Activated CD4-positive, alpha-beta T cell treated with anti-CD3 and anti-CD28 coated beads, Interleukin-10, Interleukin-2, amounts not matched to agents 100 ng/mL and 50 ng/mL, durations not matched to agents 16 hours and 8 hours (primary cell): ENCODE data around the gene TGFBR2.
A peak's percentile ranks its signal among the peaks of the same experiment; 100 is the strongest.
"Not testable (repeated sequence)": the region's sequence is repeated elsewhere in the genome, so short reads cannot be mapped to it uniquely, and the experiment has no call there.

Experiments
- DNase-seq: peaks from one replicate; pipeline ENCODE4 v3.0.0-alpha.2; 2020

The TGFBR2 gene

DNA sequence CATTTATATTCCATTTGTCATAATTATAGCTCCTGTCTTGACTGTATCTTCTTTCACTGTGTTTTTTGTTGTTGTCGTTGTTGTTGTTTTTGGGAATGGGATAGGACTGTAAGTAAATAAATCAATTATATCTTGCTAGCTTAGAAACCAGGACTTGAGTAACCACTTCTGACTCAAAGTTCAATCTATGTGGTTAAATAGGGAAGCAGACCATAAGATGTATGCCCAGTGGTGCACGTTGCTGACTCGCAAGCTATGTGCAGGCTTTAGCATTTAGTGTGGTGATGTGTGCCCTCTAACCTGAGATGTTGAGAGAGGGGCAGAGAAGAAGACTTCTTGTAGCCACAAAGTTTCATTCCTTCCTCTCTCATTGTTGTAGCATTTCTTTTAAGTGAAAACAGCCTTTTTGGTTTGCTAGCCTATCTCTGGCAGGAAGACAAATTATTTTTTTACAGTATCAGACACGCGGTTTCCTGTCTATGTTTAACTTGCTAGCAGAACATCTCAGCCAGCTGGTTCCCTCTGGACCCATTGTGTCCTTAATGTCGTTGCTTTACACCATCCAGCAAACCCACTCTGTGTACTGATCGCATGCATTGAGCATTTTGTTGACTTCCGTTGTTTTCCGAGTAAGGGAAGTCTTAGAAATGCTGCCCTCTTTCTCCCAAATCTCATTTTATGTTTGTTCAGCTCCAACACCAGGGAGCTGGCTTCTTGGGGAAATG, 52.1 kb downstream of the TGFBR2 start:
- DNase-seq, result peak; percentile 92

DNA sequence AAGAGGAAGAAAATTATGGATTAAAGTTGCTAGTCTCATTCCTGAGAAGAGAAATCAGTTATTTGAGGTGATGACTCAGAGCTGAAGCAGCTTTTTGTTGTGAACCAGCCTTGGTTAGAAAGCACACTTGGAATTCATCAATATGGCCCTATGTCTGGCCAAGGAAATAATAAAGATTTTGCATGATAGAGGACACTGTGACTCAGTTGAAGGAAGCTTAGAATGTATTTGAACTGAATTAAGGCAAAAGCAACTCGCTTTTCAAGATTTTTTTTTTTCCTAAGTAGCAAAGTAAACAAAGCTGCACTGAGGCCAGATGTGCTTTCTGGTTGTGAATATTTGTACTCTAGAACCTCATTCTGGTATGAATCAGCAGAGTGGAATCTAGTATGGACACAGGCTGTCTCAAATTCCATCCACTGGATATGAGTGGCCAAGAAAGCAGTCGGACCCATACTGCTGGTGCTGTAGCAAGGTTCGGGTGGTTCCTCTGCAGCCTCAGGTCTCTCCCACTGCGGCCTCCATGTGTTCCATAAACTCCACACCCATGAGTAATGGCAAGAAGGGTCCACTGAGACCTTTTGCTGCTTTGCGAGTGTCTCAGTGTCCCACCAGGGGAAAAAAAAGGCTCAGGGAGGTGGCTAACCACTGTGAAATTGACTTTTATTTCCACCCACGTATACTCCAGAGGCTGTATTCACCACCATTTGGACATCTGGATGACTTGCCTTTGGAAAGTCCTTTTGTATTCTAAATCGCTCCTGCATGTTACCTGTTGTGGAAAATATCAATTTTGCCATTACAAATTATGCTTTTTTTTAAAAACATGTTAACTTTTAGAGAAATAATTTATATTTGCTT, 53.1 kb downstream of the TGFBR2 start:
- peak; percentile 49 for DNase-seq

DNA sequence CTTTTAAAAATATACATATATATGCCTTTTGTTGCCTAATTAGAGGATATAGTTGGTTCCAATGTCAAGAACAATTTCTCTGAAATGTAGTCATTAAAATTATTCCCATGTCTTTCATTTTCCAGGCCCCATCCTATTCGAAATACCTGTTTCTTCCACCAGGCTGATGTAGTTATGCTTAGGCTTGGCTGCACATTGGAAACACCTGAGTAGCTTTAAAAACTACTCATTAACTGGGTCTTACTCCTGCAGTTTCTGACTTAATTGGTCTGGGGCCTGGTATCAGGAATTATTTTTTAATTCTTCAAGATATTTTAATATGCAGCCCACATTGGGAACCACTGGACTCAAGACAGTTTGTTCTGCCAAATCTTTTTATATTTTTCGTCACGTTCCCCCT, 53.7 kb downstream of the TGFBR2 start:
- DNase-seq, result no peak

DNA sequence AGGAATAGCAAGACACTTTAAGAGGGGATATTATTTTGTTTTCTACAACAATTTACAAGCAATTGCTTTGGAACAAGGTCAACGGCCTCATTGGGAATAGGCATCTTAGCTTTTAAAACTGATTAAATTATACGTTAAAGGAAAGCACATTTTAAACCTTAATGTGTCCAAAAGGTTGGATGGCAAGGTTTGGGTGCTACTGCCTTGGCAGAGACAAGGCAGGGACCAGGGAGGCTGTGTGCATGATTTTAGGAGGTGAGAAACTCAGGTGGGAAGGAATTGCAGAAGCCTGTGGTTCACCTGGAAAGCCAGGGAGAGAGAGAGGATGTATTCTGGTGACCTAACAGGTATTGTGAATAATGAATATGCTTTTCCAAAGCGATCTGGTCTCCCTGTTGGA, 54.3 kb downstream of the TGFBR2 start:
- DNase-seq, result no peak

DNA sequence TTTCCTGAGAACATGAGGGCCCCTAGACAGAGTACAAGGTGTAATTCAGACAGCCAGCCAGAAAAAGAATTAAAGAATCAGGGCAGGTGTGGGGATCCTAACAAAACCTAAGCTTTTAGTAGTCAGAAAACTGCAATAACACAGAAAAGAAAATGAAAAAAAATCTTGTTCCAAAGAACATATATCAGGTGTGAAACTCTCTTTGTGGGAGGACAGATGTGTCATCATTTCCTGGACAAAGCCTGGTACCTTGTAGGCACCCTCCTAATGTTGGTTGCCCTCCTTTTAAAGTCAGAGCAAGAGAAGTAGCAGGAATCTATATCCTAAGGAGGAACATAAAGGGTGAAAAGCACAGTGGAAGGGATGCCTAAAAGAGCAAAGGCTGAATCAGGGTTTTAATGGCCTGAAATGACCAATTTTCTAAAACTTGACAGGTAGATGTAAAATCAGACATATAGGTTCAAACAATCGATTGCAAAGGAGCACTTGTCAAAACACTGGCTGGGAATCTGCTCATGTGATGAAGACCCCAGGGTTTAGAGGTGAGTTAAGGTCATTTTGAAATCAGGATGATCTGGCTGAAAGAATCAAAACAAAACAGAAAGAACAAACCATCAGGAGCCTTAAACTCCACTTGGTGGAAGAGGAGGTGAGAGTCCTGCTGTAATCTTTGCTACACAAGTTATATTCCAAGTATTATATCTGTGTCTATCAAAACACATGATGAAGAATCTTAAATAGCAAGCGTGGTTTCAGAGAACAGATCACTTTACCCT, 54.9 kb downstream of the TGFBR2 start:
- peak; percentile 73 for DNase-seq

DNA sequence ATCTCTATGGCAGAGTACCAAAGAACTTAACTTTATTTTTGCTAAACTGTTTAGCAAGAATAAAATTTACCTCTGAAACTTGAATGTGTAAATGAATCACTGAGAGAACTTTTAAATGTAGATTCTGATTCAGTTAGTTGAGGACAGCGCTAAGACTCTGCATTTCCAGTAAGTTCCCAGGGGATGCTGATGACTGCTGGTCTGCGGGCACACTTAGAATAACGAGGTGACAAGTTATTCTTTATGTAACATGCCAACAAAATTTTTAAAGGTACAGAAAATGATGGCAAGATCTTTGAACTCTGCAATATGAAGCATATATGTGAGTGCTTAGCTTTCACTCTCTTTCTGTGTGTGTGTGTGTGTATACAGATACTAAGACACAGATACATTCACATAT, 56.4 kb downstream of the TGFBR2 start:
- DNase-seq, result no peak

DNA sequence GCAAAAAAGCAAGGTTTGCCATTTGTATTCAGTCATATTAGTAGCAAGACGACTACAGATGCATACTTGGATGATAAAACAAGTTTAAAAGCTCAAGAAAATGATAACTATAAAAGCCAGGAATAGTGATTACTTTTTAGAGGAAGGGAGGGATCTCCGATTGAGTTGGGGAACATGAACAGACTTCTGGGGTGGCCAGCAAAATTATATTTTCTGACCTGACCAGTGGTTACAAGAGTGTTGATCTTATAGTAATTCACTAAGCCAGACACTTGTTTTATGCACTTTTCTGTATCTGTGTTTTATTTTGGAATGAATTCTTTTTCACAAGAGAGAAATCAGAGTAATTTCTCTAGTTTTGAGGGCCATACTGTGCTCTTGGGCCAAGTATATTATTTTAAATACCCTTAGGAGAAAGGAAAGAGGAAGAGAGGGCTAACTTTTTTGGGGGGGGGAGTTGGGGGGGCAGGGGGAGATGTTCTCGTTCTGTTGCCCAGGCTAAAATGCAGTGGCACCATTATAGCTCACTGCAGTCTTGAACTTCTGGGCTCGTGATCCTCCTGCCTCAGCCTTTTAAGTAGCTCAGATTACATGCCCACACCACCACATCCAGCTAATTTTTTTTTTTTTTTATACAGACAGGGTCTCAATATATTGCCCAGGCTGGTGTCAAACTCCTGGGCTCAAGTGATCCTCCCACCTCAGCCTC, 57.3 kb downstream of the TGFBR2 start:
- no peak for DNase-seq

DNA sequence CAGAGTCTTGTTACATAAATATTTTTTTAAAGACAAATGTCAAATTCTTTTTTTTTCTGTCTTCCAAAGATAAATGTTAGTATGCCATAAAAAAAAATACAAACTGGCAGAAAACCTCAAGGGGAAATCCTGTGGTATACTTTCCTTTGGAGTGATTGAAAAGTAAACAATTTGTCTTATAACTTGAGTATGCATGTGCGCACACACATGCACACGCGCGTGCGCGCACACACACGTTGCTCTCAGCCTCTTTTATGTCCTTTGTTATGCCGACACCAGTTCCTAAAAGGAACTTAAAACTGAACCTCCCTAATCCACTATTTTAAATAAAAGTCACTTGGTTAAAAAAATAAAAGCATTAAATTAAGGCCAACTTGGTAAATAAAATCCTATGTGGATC, 58.1 kb downstream of the TGFBR2 start:
- no peak for DNase-seq

DNA sequence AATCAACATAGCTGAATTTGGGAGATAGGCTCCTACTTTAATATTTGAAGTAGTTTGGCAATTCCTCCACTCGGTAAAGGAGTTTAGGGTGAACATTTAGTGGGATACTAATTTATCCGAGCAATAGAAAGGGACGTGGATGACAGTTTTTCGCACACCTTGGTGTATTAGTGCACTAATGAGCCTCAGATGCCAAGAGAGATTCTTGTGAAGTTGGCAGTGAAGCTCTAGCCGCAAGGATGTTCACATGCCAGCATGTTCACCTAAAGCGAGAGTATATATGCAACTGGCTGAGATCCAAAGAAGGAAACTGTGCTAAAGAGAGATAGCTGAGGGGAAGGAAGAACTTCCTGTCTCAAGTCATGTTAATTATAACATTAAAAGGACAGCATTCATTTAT, 58.5 kb downstream of the TGFBR2 start:
- peak; percentile 73 for DNase-seq

DNA sequence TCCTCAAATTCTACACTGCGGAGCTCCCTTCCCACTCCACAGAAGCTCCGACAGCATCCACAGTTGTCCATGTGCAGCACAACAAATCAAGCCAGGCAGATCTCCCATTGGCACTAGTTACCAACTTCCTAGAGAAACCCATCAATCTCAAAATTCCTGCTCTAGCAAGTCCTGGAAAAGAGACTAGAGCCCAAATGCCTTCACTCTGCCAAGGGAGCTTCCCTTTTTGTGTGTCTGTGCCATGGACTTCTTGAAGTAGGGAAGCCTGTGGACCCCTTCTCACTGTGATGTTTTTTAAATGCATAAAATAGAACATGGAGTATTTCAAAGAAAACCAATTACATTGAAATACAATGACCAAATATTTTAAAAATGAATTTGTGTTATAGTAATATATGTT, 59.1 kb downstream of the TGFBR2 start:
- no peak for DNase-seq

DNA sequence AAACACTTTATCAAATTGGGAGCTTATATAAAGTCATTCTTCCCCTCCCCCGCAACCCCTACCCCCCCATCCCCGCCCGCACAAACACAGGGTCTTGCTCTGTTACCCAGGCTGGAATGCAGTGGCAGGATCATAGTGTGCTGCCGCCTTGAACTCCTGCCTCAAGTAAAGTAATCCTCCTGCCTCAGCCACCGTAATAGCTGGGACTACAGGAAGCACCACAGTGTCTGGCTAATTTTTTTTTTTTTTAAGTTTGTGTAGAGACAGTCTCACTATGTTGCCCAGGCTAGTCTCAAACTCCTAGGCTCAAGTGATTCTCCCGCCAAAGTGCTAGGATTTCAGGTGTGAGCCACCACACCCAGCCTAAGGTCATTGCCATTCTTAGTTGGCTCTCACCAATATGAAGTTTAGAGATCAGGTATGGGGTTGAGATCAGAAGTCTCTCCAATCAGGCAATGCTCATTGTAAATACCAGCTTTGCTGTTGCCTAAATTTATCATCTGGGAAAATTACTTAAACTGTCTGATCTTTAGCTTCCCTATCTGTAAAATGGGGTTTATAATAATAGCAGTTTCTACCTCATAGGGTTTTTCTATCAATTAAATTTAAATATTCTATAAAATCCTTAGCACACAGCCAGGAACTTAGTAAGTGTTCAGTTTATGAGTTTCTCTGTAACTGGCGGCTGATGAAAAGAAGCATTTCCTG, 60.3 kb downstream of the TGFBR2 start:
- no peak for DNase-seq

DNA sequence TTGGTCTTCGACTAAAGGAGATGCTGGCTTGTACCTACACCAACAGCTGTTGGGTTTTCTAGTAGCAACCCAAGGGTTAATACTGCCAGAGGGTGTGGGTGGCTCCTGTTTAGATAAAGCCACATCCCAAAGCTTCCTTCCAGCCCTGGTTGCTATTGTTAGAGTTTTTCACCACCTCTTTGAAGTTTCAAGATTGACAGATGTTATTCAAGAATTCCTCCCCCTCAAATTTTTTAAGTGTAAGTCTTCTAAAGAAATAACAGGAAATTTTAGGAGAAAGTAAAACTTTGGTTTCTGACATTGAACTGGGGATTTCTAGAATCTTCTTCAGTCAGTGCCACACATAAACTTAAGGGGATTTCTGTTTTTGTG, 60.9 kb downstream of the TGFBR2 start:
- DNase-seq, result peak; percentile 66

DNA sequence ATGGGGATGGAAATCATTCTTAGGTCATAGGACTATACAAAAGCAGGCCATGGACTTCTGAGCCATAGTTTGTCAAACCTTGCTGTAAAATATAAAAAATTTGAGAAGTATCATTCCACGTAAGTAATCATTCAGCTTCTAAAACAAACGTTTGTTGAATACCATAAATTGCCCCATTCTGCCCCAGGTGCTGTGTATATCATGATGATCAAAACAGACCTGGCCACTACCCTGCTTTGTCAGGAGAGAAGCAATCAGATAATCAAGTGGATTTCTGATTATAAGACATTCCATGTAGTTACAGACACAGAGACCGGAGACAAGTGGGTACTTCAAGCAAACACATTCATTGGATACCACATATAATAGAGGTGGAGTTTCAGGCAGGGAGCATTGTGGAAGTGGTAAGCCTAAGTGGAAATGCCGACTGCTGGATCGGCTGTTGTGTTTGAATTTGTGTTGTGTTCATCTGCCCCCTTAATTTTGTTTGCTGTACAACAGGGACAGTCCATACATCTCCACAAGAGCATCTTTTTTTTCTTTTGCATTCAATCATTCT, 61.7 kb downstream of the TGFBR2 start:
- no peak for DNase-seq

DNA sequence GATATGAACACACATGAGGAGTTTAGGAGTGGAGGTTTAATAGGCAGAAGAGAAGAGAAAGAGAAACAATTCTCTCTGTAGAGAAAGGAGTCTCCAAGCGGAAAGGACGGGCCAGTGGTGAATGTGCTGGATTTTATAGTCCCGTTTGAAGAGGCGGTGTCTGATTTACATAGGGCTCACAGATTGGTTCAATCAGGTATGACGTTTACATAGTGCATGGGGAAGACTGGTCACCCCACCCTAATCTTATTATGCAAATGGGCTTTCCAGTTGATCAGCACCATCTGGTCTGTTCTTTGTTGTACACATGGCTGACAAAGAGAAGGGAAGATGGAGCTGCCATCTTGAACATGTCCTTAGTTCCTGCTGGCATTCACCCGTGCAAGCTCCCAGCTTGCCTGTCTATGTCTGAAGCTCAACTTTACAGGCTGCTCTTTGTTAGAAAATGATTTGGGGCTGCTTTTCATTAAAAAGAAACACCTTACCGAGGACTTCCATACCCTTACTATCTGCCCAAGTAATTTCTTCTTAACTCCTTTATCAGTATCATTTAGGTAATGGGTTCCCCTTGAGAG, 63.0 kb downstream of the TGFBR2 start:
- not testable (repeated sequence) for DNase-seq

DNA sequence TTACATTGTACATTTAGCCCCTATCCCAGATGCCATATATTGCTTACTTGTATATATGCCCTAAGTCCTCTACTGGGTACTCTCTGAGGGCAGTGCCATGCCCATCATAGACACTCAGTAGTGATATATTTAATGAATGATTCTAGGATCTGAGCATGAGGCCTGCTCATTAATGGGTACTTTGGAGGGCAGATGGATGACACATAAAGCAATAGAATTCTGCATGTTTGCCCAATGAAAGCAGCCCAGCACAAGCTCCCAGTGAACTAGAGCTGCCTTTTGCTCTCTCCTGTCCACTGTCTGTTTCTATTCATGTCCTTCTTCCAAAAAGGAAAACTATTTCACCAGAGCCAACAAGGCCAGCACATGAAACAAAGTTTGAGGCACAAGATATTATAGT, 63.9 kb downstream of the TGFBR2 start:
- no peak for DNase-seq

DNA sequence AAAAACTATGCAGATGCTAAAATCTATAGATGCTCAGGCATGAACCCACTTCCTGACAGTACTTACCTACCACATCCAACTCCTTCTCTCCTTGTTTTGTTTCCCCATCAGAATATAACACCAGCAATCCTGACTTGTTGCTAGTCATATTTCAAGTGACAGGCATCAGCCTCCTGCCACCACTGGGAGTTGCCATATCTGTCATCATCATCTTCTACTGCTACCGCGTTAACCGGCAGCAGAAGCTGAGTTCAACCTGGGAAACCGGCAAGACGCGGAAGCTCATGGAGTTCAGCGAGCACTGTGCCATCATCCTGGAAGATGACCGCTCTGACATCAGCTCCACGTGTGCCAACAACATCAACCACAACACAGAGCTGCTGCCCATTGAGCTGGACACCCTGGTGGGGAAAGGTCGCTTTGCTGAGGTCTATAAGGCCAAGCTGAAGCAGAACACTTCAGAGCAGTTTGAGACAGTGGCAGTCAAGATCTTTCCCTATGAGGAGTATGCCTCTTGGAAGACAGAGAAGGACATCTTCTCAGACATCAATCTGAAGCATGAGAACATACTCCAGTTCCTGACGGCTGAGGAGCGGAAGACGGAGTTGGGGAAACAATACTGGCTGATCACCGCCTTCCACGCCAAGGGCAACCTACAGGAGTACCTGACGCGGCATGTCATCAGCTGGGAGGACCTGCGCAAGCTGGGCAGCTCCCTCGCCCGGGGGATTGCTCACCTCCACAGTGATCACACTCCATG, 65.3 kb downstream of the TGFBR2 start:
- DNase-seq, result no peak

DNA sequence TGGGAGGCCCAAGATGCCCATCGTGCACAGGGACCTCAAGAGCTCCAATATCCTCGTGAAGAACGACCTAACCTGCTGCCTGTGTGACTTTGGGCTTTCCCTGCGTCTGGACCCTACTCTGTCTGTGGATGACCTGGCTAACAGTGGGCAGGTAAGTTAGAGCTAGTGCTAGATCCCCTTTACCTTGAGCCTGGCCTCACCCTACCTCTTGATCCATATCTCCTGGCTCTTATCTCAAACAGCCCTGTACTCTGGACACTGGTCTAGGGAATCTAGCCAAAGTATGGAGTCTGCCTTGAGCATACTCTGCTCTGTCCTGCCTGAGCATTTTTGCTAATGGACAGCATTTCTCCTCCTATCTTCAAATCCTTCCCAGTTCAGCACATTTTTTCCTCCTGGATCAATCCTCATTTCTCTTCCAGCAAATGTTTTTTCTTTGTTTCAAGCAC, 65.9 kb downstream of the TGFBR2 start:
- DNase-seq, result no peak

DNA sequence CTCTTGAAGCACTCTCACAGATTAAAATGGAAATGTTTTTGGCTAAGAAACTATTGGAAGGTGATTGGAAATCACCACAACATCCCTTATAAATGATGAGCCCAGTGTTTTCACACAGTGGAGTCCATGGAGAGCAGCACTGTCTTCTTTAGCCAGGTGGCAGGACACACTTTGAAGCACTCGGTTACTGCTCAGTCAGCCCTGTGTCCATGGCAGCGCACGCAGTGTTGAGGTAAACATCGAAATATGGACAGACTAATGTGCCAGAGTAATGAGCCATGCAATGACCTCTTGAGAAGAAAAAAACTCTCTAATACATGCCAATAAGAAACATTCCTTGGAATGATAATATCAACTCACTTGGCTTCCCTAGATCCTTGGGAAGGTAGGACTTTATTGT, 66.6 kb downstream of the TGFBR2 start:
- no peak for DNase-seq

DNA sequence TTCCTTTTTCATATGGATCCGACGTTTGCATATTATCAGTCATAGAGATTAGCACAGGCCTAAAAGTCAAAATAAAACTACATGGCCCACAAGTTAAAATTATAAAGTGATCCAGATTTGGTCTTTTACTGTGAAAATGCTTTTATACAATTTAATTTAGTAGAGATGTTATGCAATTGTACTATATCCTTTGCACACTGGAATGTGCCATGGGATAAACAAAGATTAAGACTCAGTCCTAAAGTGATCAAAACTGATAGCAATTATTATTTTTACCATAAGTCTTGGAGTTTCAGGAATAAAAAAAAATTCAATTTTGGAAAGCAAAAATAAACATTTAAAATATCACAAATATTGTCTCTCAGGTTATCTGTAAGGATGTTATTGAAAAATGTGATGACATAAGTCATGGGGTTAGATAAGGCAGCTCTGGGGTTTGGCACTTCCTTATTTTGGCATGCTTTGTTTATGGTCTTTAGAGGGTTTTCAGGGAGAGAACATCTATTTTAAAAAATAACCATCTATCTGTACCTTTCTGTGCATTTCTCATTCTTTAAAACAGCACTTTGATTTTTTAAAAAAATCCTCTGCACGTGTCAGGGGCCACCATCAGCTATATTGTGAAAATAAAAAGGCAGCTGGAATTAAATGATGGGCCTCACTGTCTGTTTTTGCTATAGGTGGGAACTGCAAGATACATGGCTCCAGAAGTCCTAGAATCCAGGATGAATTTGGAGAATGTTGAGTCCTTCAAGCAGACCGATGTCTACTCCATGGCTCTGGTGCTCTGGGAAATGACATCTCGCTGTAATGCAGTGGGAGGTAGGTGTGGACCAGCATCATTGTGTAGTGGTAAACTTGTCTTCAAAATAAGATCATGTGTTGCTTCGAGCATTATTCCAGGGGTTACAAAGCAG, 67.3 kb downstream of the TGFBR2 start:
- no peak for DNase-seq

DNA sequence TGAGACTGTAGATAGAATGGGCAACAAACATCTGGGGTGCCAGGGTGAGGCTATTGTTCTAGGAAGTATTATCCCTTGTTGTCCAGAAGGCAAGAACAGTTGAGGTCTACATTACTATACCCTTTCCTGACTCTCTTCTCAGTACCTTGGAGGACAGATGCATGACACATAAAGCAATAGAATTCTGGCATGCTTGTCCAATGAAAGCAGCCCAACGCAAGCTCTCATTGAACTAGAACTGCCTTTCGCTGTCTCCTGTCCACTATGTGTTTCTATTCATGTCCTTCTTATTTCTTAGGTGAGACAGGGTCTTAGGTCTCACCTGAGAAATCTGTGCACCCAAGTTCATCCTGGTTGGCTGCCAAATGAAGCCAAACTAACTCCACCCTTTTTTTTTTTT, 68.6 kb downstream of the TGFBR2 start:
- DNase-seq, result no peak
